Smooth muscle cell of the brain vasculature (primary cell): ENCODE data around the gene FAM131C.
A peak's percentile ranks its signal among the peaks of the same experiment; 100 is the strongest.
"Not testable (repeated sequence)": the region's sequence is repeated elsewhere in the genome, so short reads cannot be mapped to it uniquely, and the experiment has no call there.

Experiments
- DNase-seq: peaks from one replicate; pipeline ENCODE4 v3.0.0-alpha.2; 2012; ENCODE audit warnings: low read depth, low spot score

Gene FAM131C

DNA sequence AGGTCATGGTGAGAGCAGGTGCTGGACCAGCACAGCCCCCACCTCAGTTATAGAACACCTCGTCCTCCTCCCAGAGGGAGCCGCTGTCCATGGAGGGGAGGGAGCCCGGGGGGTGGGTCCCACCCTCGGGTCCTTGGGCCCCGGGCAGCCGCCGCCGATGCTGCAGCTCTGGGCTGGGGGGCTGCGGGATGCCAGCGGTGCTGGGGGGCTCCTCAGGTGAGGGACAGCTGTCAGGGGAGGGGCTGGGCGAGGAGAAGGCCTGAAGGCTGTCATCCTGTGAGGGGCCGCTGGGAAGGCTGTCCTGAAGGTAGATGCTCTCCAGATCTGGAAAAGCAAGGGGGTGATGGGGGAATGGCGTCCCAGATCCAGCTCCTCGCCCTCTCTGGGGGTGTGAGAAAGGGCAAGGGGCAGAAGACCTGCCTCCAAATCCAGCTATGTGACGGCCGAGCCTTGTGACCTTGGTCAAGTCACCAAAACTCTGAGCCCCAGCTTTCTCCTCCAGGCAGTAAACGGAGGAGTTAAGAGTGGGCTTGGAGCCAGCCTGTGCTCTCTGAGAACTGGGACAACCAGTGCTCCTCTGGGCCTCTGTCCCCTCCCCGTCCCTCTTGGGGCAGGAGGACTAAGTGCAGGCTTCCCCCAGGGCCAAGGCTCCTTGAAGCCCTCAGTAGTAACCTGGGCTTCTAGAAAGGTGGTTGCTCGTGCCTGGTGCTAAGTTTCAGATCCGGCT is 14.9 kb downstream of the FAM131C start:
- not testable (repeated sequence) for DNase-seq

DNA sequence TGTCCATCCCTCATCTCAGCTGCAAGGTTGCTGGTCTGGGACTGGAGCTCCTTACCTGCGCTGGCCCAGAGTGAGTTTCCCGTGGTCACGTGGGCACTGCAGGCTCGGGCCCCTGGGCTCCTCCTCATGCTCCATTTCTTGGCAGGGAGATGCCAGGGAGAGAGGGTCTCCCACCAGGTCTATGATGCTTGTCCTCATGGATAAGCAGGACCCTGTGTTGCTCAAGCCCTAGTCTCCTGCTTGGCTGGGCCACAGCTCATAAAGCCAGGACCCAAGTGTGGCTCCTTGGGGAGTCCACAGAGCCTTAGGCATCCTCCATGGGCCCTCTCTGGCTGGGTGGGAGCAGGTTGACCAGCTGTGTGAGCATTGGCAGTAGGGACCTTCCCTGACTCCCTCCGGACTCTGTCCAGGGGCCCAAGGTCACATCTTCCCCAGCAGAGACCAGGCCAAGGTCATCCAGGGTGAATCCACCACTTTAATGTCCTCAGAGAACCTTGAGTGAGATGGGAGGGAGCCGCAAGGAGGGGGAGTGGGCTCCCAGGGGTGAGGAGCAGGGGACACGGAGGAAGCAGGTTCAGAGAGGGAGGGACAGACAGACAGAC is 16.0 kb downstream of the FAM131C start:
- not testable (repeated sequence) for DNase-seq

GRCh38 chr1:16056521-16056912 is 16.9 kb downstream of the FAM131C start:
- not testable (repeated sequence) for DNase-seq

DNA sequence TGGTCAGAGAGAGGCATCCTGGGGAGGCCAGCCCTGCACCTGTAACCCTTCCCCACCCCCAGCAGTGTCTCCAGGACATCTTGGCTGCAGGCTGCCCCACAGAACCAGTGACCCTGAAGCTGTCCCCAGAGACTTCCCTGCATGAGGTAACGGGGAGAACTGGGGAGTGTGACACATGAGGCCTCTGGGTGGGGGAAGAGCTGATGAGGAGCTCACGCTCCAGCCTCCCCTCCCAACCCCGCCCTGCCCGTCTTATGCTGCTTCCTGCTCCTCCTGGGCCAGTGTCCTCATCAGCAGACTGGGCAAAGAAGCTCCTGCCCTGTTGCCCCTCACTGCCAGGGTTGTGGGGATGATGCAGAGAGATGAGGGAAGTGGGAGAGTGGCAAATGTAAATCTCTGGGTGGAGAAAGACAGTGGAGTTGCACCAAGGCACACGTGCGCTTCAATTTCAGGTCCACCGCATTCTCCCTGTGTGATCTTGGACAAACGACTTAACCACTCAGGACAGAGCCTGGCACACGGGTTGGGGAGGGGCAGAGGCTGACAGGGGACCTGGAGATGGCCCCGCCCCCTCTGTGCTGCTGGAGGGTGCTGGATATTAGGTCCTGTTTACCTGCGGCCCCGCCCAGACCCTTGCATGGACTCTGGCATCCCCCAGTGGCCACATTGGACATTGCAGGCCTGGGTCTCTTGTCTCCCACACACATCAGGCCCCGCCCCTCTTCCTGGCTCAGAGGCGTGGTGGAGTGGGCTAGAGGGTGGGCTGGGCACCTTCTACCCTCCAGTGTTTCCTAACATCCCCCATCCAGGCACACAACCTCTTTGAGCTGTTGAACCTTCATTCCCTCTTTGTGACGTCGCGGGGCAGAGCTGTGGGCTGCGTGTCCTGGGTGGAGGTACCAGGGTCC is 17.6 kb downstream of the FAM131C start:
- peak; percentile 33 for DNase-seq

DNA sequence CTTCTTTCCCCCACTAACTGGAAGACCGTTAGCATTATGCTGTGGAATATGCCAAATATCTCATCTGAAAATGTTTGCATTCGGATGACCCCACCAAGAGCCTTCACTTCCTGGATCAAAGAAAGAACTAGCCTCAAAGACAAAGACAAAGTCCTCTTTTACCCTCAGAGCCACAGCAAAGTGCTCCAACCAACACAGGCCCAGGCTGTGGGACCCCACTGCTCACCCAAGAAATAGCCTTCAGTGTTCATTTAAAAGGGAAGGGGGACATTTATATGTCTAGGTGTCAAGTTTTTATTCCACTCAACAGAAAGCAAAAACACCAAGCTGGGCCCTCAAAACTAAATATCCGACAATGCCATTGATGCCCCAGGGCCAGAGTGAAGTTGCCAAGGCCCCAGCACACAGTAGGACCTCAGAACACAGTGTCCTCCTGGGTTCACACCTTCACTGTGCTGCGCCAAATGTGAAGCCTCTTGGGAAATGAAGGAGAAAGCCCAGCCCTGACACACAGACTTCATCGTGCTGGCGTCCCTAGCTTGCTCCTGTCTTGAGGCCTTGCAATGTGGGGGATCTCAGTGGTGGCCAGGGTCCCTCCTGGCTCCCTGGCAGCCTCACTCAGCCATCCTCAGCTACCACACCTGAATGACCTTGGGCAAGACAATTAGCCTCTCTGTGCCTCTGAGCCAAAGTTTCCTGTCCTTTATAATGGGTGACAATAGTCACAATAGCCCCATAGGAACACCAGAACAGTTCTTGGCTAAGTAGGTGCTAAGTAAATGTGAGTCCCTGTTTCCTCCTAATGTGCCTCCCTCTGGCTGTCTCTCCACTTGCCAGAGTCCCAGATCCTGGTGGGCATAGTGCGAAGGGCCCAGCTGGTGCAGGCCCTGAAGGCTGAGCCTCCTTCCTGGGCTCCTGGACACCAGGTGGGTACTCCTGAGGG is 18.6 kb downstream of the FAM131C start:
- no peak for DNase-seq

DNA sequence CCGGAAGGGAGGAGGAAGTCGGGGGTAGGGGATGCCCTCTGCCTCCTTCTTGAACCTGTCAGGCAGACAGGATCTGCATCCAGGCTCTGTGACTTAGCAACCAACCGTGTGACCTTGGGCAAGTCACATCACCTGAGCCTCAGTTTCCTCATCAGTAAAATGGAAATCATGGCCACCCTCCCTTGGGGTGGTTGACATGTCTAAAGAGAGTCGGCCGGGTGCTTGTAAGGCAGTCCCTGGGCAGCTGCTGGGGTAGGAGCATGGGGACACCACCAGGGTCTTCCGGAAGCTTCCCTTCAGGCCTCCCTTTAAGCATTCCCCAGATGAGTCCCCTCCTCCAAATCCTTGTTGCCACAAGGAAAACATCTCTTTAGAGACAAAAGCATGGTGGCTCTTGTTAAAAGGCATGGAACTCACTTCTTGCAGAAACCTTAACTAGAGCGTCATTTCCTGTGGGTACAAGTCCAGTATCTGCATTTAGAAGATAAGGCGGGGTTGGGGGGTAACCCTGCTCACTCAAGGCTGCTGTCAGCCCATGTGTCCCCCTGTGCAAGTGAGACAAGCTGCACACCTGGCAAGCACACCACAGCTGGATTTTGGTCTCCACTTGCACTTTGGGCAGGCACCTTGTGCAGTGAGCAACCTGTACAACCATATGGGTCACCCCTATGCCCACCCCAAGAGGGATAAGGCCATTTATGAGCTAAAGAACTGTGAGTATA is 19.5 kb downstream of the FAM131C start:
- DNase-seq: no peak

DNA sequence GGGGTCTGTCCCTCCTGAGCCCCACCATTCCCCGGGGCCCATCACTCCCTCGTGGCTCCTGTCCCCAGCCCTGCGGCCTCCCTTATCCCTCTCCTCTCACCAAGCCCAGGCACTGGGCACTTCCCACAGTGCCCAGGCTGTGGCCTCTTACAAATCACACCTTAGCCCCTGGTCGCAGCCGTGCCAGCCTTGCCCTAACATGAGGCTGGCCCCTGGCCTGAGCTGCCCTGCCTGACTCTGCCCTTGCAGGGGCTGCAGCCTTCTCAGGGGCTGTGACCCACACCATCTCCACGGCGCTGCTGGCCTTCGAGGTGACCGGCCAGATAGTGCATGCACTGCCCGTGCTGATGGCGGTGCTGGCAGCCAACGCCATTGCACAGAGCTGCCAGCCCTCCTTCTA is 21.5 kb downstream of the FAM131C start:
- DNase-seq: not testable (repeated sequence)

GRCh38 chr1:16051039-16051438 is 22.4 kb downstream of the FAM131C start:
- no peak for DNase-seq

DNA sequence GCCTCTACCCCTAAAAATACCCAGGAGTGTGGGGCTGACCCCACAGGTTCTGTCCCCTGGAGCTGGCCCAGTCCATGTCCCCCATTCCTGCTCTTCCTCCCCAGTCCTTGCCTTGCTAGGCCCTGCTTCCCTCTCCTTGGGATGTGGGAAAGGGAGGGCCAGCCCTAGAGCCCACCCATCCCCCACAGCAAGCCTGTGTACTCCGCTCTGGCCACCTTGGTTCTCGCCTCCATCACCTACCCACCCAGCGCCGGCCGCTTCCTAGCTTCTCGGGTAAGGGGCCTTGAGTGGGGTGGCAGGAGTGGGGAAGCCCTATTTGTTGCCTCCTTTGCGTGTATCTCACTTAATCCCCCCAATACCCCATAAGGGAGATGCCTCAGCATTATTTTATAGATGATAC is 23.1 kb downstream of the FAM131C start:
- DNase-seq: no peak

DNA sequence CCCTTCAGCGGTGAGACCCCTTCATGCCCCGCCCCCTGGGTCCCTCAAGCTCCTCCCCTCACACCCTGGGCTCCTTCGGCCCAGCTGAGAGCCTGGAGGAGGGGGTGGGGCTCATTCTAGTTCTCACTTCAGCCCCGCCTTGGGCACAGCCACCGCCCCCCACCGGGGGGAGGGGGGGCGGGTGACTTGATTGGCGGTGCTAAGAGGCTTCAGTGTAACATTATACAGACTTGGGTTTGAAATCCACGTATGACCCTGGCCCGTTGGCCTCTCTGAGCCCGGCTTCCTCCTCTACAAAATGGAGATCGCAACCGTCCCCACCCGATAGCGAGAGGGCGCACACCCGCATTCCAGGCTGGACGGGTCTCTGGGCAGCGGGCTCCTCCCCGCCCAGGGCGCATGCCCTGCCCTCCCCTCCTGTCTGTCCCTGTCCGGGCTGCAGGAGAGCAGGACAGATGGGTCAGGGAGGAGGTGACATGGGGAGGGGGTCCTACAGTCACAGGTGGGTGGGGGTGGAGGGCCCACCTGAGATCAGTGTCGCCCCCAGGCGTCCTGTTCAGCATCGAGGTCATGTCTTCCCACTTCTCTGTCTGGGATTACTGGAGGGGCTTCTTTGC is 24.8 kb downstream of the FAM131C start:
- DNase-seq: no peak

- DNase-seq: no peak
Observed at GRCh38 chr1:16047791-16048475, 25.5 kb downstream of the FAM131C start.

GRCh38 chr1:16046842-16047241 is 26.6 kb downstream of the FAM131C start:
- no peak for DNase-seq

DNA sequence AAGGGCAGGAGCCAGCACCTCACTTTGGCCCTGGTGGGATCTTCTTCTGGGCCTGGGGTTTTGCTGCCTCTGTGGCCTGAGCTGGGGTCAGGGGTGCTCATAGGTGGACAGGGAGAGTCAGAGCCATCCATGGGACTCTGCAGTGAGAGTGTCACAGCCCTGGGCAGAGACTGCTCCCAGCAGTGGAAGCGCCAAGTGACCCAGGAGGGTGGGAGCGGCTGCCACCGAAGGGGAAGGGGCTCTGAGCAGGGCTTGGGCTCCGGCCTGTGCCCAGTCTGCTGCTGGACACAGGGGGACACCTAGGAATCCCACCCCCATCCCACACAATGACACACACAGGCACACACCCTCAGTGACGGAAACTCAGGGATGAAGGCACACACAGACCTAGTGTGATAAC is 29.5 kb downstream of the FAM131C start:
- DNase-seq: no peak

DNA sequence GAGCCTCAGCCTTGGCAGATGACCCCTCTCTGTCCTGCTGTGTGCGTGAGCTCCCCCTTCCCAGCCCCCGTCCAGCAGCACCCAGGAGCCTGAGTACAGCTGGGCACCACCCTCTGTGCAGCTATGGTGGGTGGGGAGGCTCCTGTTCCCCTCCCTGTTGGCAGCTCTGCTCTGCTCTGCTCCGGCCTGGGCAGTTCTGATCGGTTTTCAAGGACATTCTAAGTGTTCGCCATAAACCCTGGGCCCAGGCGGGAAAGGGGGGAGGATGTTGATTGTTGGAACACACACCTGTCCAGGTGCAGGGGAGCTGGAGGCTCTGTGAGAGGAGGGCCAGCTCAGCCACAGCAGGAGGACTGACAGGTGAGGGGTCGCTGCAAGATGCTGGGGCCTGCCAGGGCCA is 29.9 kb downstream of the FAM131C start, which contains the start of gene CLCNKB:
CLCNKB (plus strand) TSS at position 262 of the 400 bp plus-strand sequence. CDS start 711 bp downstream, outside the sequence.
- no peak for DNase-seq

GRCh38 chr1:16042654-16043053 is 30.8 kb downstream of the FAM131C start:
- not testable (repeated sequence) for DNase-seq

DNA sequence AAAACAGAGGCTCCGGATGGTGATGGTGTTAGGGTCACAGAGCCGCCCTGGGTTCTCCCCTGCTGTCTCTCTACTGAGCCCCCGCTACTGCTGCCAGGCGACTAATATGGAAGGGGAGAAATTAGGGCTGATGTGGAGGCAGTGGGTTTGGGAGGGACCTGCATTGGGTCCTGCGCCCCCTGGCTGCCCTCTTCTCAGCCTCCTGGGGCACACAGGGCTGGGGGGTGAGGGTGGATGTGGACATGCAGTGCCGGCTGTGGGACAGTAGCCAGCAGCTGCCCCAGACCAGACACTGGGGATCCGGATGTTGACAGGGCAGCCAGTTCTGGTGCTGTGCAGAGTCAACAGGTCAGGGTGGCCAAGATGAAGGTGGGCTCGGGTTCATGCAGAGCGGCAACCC is 31.4 kb downstream of the FAM131C start:
- no peak for DNase-seq

- no peak for DNase-seq
Observed at GRCh38 chr1:16041200-16041599, 32.3 kb downstream of the FAM131C start.

DNA sequence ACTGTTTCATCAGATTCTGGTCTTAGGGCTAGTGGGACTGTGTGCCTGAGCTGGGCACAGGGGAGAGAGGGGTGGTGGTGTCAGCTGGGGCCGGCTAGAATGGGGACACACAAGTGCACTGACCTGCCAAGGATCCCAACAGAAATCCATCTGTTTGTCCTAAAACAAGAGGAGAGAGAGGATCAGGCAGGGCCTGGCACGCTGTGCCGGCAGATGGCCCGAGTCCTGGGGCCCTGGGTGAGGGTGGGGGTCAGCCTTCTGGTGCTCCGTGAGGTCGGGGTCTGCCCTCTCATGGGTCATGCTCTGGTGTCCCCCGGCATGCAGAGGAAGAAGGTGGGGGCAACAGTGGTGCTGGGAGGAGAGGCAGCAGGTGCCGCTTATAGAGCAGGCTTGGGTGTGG is 33.6 kb downstream of the FAM131C start:
- not testable (repeated sequence) for DNase-seq

- DNase-seq: no peak
Observed at GRCh38 chr1:16038620-16038912, 34.9 kb downstream of the FAM131C start.

- not testable (repeated sequence) for DNase-seq
Observed at GRCh38 chr1:16036461-16036860, 37.0 kb downstream of the FAM131C start.
